22Rv1 (cell line): ENCODE data around the gene ERGIC1.

Experiments
- CTCF ChIP-seq: fragments of 450-650 bp; IDR thresholded peaks from 2 replicates; pipeline ENCODE4 v1.5.1; 2017; ENCODE audit warnings: mild to moderate bottlenecking
- ZFX ChIP-seq: fragments of 450-650 bp; IDR thresholded peaks from 2 replicates; pipeline ENCODE4 v1.6.1; 2017; ENCODE audit warnings: antibody characterized with exemption, borderline replicate concordance

DNA sequence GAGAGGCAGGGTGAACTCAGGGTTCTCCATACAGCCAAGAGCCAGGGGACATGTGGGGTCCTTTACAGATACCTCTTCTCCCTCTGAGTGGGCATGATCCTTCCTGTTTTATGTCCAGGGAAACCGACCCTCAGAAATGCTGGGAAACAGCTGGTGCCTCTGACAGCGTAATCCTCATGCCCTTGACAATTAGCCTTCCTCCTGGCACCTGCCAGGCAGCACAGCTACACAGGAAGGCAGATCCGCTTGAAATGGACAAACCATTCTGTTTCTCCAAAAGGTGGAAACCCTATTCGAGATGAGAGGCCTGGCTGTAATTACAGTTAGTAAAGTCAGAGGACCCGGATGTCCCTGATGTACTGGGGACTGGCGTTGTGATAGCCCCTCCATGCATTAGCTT is 7.2 kb downstream of the ERGIC1 start:
- TF ChIP-seq CTCF (no peak), ZFX (no peak)
